ENCODE data around the gene PRDM16. TPM values are rescaled to one million over a fixed set of nuclear protein-coding genes. Genes with fewer than 3 reads are reported as not detected.

Gene PRDM16
- total and polyA plus RNA-seq, 2 of the 8 experiments (the other 6 are each of a cell fraction or from before 2014, with no cell fraction given): 0.39 to 0.43 TPM

DNA sequence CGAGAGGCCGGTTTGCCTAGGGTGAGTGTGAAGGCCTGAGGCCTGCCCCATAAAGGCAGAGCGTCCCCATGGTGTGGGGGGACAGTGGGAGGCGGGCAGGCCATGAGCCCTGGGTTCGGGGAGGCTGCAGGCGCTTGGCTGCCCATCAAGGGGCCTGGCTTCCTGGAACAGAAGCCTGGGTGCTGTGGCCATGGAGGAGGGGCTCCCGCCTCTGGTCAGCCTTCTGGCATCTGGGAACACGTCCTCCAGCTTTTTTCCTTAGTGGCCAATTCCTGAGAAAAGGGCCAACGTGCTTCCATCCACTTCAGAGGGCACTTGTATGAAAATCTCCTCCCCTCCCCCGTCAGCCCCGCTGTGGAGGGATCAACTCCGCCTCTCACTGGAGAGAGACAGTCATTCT, 58.7 kb downstream of the PRDM16 start:
- no peak overlapping the region for H3K9ac ChIP-seq (replicated peaks in 1 of 4; ENCODE audit: extremely low read depth in 1 of 4, low read depth in 3 of 4, low read length in 3 of 4)
- no peak overlapping the region for H2BK120ac ChIP-seq (replicated peaks; ENCODE audit: low read depth, low read length)
- H4K5ac ChIP-seq (ENCODE audit: insufficient read length, low read depth, low read length): no peak overlapping the region
- no peak overlapping the region for H3K4me3 ChIP-seq (ENCODE audit: extremely low read depth in 1 of 4, insufficient read depth in 2 of 4, low read depth in 3 of 4, low read length in 4 of 4)
- H3K9me3 ChIP-seq (ENCODE audit: insufficient read depth in 2 of 2, low read depth in 1 of 2, low read length in 1 of 2): no peaks in the 10 kb centered on the region
- 91% methylated on average over 11 of the region's 12 CpGs; no CpG with 5 or more reads in 1 of the 2 experiments for WGBS, 2 experiments (ENCODE audit: extremely low coverage in 1 of 2, insufficient coverage in 1 of 2, insufficient read length in 1 of 2, insufficient replicate concordance in 2 of 2, low coverage in 1 of 2, low lambda C conversion rate in 2 of 2, missing lambda C conversion rate in 1 of 2)
- no peak overlapping the region for H2AFZ ChIP-seq (ENCODE audit: low read length)
- no peak overlapping the region for H3K27ac ChIP-seq (ENCODE audit: low read depth, low read length)
- no peaks in the 10 kb centered on the region; the same call in 1 of the 2 replicates for H3K79me1 ChIP-seq (ENCODE audit: low read depth, low read length)
- no peaks in the 10 kb centered on the region for H3K27me3 ChIP-seq (replicated peaks in 1 of 4; ENCODE audit: control insufficient read depth in 3 of 4, extremely low read depth in 1 of 4, insufficient read depth in 3 of 4, low read length in 3 of 4)
- CTCF ChIA-PET (ENCODE audit: partially characterized antibody): no interaction called here
- H2BK15ac ChIP-seq (ENCODE audit: low read length): no peak overlapping the region
- peak overlapping the region; percentile 37 for H4K91ac ChIP-seq (replicated peaks; ENCODE audit: insufficient read length, low read length)
- H3K23me2 ChIP-seq (ENCODE audit: low read depth, low read length): no peaks in the 10 kb centered on the region
- no peaks in the 10 kb centered on the region for H3K79me2 ChIP-seq (ENCODE audit: control insufficient read depth in 1 of 2, insufficient read depth in 2 of 2, low read length in 2 of 2)
- H3K4me1 ChIP-seq (replicated peaks in 1 of 4; ENCODE audit: control insufficient read depth in 3 of 4, insufficient read depth in 4 of 4, low read length in 3 of 4): no peaks in the 10 kb centered on the region; a peak in 2 of 7 replicates
- H2AK5ac ChIP-seq (ENCODE audit: low read depth, low read length): no peak overlapping the region
- no peak overlapping the region for H3K4me2 ChIP-seq (ENCODE audit: insufficient read depth in 1 of 2, low read depth in 2 of 2, low read length in 2 of 2)
- no peak overlapping the region for H3K56ac ChIP-seq (replicated peaks; ENCODE audit: insufficient read length, low read depth, low read length)
- no peak for DNase-seq (ENCODE audit: low read depth in 1 of 2, low spot score in 2 of 2)
- H3K18ac ChIP-seq (ENCODE audit: extremely low read depth, low read length): peak overlapping the region; percentile 19; the same call in 1 of the 2 replicates
- no peak overlapping the region for H2BK12ac ChIP-seq (ENCODE audit: low read depth, low read length)
- H4K20me1 ChIP-seq (replicated peaks in 1 of 2; ENCODE audit: control insufficient read depth in 1 of 2, insufficient read depth in 2 of 2, low read length in 2 of 2): peaks cover 0 to 2% of the 10 kb centered on the region in 2 experiments
- no peak overlapping the region; the same call in 1 of the 2 replicates for H2BK5ac ChIP-seq (ENCODE audit: low read depth, low read length)
- no peak overlapping the region for H4K8ac ChIP-seq (ENCODE audit: extremely low read depth, insufficient read depth, low read length)
- no peak overlapping the region for H2BK20ac ChIP-seq (ENCODE audit: low read length)
- H3K4ac ChIP-seq (replicated peaks; ENCODE audit: insufficient read length, low read depth, low read length): no peak overlapping the region
- H3K14ac ChIP-seq (ENCODE audit: insufficient read length): no peak overlapping the region
- no peak for FAIRE-seq
- no peaks in the 10 kb centered on the region for H3K36me3 ChIP-seq (ENCODE audit: control insufficient read depth in 2 of 4, insufficient read depth in 4 of 4, low read length in 3 of 4)
- POLR2A ChIA-PET (ENCODE audit: partially characterized antibody): no interaction called here
- no peak overlapping the region for H3K23ac ChIP-seq (ENCODE audit: insufficient read length)
- no peak for TF ChIP-seq ASH2L (IDR thresholded peaks at IDR 0.05; ENCODE audit: low read length)
- no peak for TF ChIP-seq GABPA (IDR thresholded peaks at IDR 0.05; ENCODE audit: borderline replicate concordance, insufficient read depth, low read length)
- TF ChIP-seq GTF2F1 (IDR thresholded peaks at IDR 0.05; ENCODE audit: borderline replicate concordance, low read depth, low read length): no peak
- TF ChIP-seq CBX8 (IDR thresholded peaks at IDR 0.05; ENCODE audit: borderline replicate concordance, low read depth, low read length): no peak
- no peak for TF ChIP-seq TAF7 (optimal IDR thresholded peaks at IDR 0.05; ENCODE audit: borderline replicate concordance, low read depth, low read length)
- no peak for TF ChIP-seq SP1 (IDR thresholded peaks at IDR 0.05; ENCODE audit: low read depth, low read length)
- no peak for TF ChIP-seq CBX5 (IDR thresholded peaks at IDR 0.05; ENCODE audit: low read depth, low read length)
- TF ChIP-seq, protein P1, sequence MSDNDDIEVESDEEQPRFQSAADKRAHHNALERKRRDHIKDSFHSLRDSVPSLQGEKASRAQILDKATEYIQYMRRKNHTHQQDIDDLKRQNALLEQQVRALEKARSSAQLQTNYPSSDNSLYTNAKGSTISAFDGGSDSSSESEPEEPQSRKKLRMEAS (IDR thresholded peaks at IDR 0.05): no peak
- no peak for TF ChIP-seq KDM5A (IDR thresholded peaks at IDR 0.05; ENCODE audit: low read length)
- no peak for TF ChIP-seq EZH2 (IDR thresholded peaks at IDR 0.05; ENCODE audit: low read depth, low read length, severe bottlenecking)
- TF ChIP-seq RNF2 (IDR thresholded peaks at IDR 0.05; ENCODE audit: borderline replicate concordance, low read depth, low read length, missing control alignments, poor library complexity, severe bottlenecking): no peak
- no peak for TF ChIP-seq SIN3A (conservative IDR thresholded peaks at IDR 0.05 in 1 of 2, IDR thresholded peaks at IDR 0.05 in 1 of 2; ENCODE audit: low read depth in 1 of 2, low read length in 2 of 2)
- no peak for TF ChIP-seq POLR2AphosphoS5 (IDR thresholded peaks at IDR 0.05; ENCODE audit: low read depth, low read length)
- TF ChIP-seq BRCA1 (IDR thresholded peaks at IDR 0.05; ENCODE audit: low read depth, low read length): no peak

Data from H1 (cell line).